Measurements from ENCODE around the gene LRSAM1. TPM values are rescaled to one million over a fixed set of nuclear protein-coding genes. Genes with fewer than 3 reads are reported as not detected.

The LRSAM1 gene
- polyA plus RNA-seq, 1 donor (not counting 4 experiments of a cell fraction or from before 2014, with no cell fraction given) = 5.2 TPM

GRCh38 chr9:127403507-127404192 is 47.7 kb upstream of the LRSAM1 start:
- dilution Hi-C loops (cut with MboI; ENCODE audit: extremely low pct_ligation_motif_present, low sequenced_read_pairs) = no loop called here
- TF ChIP-seq EZH2 (IDR thresholded peaks at IDR 0.05; ENCODE audit: low read length) = no peak
- no peak for TF ChIP-seq CTCF (optimal IDR thresholded peaks at IDR 0.05 in 1 of 3, IDR thresholded peaks at IDR 0.05 in 1 of 3, conservative IDR thresholded peaks at IDR 0.05 in 1 of 3; ENCODE audit: extremely low read depth in 1 of 3, insufficient read depth in 2 of 3, low read length in 3 of 3)

GRCh38 chr9:127404631-127405030 is 46.7 kb upstream of the LRSAM1 start:
- H3K79me2 ChIP-seq (ENCODE audit: control insufficient read depth, insufficient read depth, low read length) = no peaks in the 10 kb centered on the region
- TF ChIP-seq CTCF (optimal IDR thresholded peaks at IDR 0.05 in 1 of 3, IDR thresholded peaks at IDR 0.05 in 1 of 3, conservative IDR thresholded peaks at IDR 0.05 in 1 of 3; ENCODE audit: extremely low read depth in 1 of 3, insufficient read depth in 2 of 3, low read length in 3 of 3) (no peak), EZH2 (IDR thresholded peaks at IDR 0.05; ENCODE audit: low read length) (no peak)
- no peaks in the 10 kb centered on the region for H3K9me1 ChIP-seq (ENCODE audit: control insufficient read depth, extremely low read depth, insufficient read depth, low read length)
- peaks cover 16 to 20% of the 10 kb centered on the region in 2 experiments for H3K36me3 ChIP-seq (ENCODE audit: control insufficient read depth in 2 of 2, extremely low read depth in 1 of 2, insufficient read depth in 2 of 2, low read length in 2 of 2)
- H3K4me2 ChIP-seq (ENCODE audit: control insufficient read depth, extremely low read depth, insufficient read depth, low read depth, low read length) = no peak overlapping the region
- no peaks in the 10 kb centered on the region for H3K4me1 ChIP-seq (ENCODE audit: control insufficient read depth, extremely low read depth, insufficient read depth, low read length)
- H3K27ac ChIP-seq (ENCODE audit: control insufficient read depth, insufficient read depth, low read length) = no peak overlapping the region
- no peak overlapping the region for H3K4me3 ChIP-seq (ENCODE audit: control insufficient read depth in 2 of 3, extremely low read depth in 1 of 3, insufficient read depth in 2 of 3, low read depth in 1 of 3, low read length in 3 of 3)
- no peak overlapping the region for H3K9ac ChIP-seq (ENCODE audit: control insufficient read depth, extremely low read depth, insufficient read depth, low read length)
- FAIRE-seq = no peak
- H4K20me1 ChIP-seq (ENCODE audit: control insufficient read depth, extremely low read depth, insufficient read depth, low read length) = no peaks in the 10 kb centered on the region
- H3K27me3 ChIP-seq (ENCODE audit: control insufficient read depth, extremely low read depth, insufficient read depth, low read length) = no peaks in the 10 kb centered on the region
- DNase-seq (ENCODE audit: low read depth, low spot score) = no peak
- H3K9me3 ChIP-seq (ENCODE audit: control insufficient read depth, low read depth, low read length) = no peaks in the 10 kb centered on the region
- dilution Hi-C loops (cut with MboI; ENCODE audit: extremely low pct_ligation_motif_present, low sequenced_read_pairs) = no loop called here
- no peak overlapping the region for H2AFZ ChIP-seq (ENCODE audit: control insufficient read depth, low read length)

More at GRCh38 chr9:127403507-127404192, 47.7 kb upstream of the LRSAM1 start:
- no peaks in the 10 kb centered on the region for H4K20me1 ChIP-seq (ENCODE audit: control insufficient read depth, extremely low read depth, insufficient read depth, low read length)
- H3K4me2 ChIP-seq (ENCODE audit: control insufficient read depth, extremely low read depth, insufficient read depth, low read depth, low read length) = no peak overlapping the region
- H3K4me1 ChIP-seq (ENCODE audit: control insufficient read depth, extremely low read depth, insufficient read depth, low read length) = no peaks in the 10 kb centered on the region
- H3K36me3 ChIP-seq (ENCODE audit: control insufficient read depth in 2 of 2, extremely low read depth in 1 of 2, insufficient read depth in 2 of 2, low read length in 2 of 2) = peaks cover 16 to 20% of the 10 kb centered on the region in 2 experiments
- H3K79me2 ChIP-seq (ENCODE audit: control insufficient read depth, insufficient read depth, low read length) = no peaks in the 10 kb centered on the region
- no peak overlapping the region for H3K27ac ChIP-seq (ENCODE audit: control insufficient read depth, insufficient read depth, low read length)
- no peak overlapping the region for H3K4me3 ChIP-seq (ENCODE audit: control insufficient read depth in 2 of 3, extremely low read depth in 1 of 3, insufficient read depth in 2 of 3, low read depth in 1 of 3, low read length in 3 of 3)
- H3K27me3 ChIP-seq (ENCODE audit: control insufficient read depth, extremely low read depth, insufficient read depth, low read length) = no peaks in the 10 kb centered on the region
- no peak overlapping the region for H2AFZ ChIP-seq (ENCODE audit: control insufficient read depth, low read length)
- DNase-seq (ENCODE audit: low read depth, low spot score) (no peak), FAIRE-seq (no peak)
- H3K9me1 ChIP-seq (ENCODE audit: control insufficient read depth, extremely low read depth, insufficient read depth, low read length) = no peaks in the 10 kb centered on the region
- H3K9ac ChIP-seq (ENCODE audit: control insufficient read depth, extremely low read depth, insufficient read depth, low read length) = no peak overlapping the region
- H3K9me3 ChIP-seq (ENCODE audit: control insufficient read depth, low read depth, low read length) = no peaks in the 10 kb centered on the region
